NCI-H2081 (cell line): Measurements from ENCODE around the gene MYF5.

Experiments used
- DNase-seq, 2 experiments: peaks; one replicate each; lab custom pipeline; 2025; lab: John Stamatoyannopoulos, UW

MYF5 gene

DNA sequence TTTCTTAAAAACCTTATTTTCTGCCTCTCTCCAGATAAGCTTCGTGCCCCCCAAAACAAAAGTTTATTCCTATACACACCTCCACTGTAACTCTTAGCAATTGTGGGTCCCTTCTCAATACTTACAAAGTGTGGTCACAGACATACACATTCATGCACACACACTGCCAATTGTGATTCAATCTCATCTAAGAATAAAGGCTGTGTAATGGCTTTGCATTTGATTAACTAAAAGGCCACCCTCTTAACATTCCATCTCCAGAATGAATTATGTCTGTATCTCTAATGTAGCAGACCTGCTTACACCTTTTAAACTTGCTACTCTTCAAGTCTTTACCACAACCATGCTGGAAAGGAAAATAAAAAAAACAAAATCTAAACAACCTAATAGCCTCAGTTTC, 49.5 kb downstream of the MYF5 start:
- no peak for DNase-seq

GRCh38 chr12:80766897-80767296, 50.2 kb downstream of the MYF5 start:
- DNase-seq, result no peak
